GM21723 (cell line): ENCODE results near the gene PHF21B.

Source experiments
- ATAC-seq: cut with Tn5 transposase; IDR thresholded peaks from one replicate; pipeline ENCODE4 v1.9.1; 2021; ENCODE audit warnings: mild to moderate bottlenecking, moderate library complexity; ENCODE audit not compliant: unreplicated experiment

The PHF21B gene

GRCh38 chr22:44847892-44848291 lies 161.9 kb downstream of the PHF21B start:
- ATAC-seq = no peak

GRCh38 chr22:44847380-44847779 lies 162.4 kb downstream of the PHF21B start:
- no peak for ATAC-seq

GRCh38 chr22:44846726-44847275 lies 163.0 kb downstream of the PHF21B start:
- no peak for ATAC-seq

- ATAC-seq = no peak
Measured at GRCh38 chr22:44845796-44846720, 163.7 kb downstream of the PHF21B start.

GRCh38 chr22:44845191-44845590 lies 164.6 kb downstream of the PHF21B start:
- ATAC-seq = no peak

GRCh38 chr22:44842417-44842816 lies 167.4 kb downstream of the PHF21B start:
- ATAC-seq = no peak

- ATAC-seq = no peak
Measured at GRCh38 chr22:44840611-44841322, 169.0 kb downstream of the PHF21B start.

- no peak for ATAC-seq
Measured at GRCh38 chr22:44839721-44840120, 170.1 kb downstream of the PHF21B start.

- no peak for ATAC-seq
Measured at GRCh38 chr22:44839061-44839460, 170.7 kb downstream of the PHF21B start.

- no peak for ATAC-seq
Measured at GRCh38 chr22:44838316-44839016, 171.3 kb downstream of the PHF21B start.

- ATAC-seq = no peak
Measured at GRCh38 chr22:44837481-44837880, 172.3 kb downstream of the PHF21B start.

GRCh38 chr22:44834065-44834464 lies 175.7 kb downstream of the PHF21B start:
- ATAC-seq = no peak

- no peak for ATAC-seq
Measured at GRCh38 chr22:44831885-44832284, 177.9 kb downstream of the PHF21B start.
